Activated T-cell treated with anti-CD3 and anti-CD28 coated beads for 4 hours (primary cell): Measurements from ENCODE around the gene HIF1A.
"Not testable (repeated sequence)": the region's sequence is repeated elsewhere in the genome, so short reads cannot be mapped to it uniquely, and the experiment has no call there.

Experiments
- DNase-seq: peaks from one replicate; pipeline ENCODE4 v3.0.0-alpha.2; 2020

The HIF1A gene

GRCh38 chr14:61710853-61711817 is 15.8 kb downstream of the HIF1A start:
- no peak for DNase-seq

DNA sequence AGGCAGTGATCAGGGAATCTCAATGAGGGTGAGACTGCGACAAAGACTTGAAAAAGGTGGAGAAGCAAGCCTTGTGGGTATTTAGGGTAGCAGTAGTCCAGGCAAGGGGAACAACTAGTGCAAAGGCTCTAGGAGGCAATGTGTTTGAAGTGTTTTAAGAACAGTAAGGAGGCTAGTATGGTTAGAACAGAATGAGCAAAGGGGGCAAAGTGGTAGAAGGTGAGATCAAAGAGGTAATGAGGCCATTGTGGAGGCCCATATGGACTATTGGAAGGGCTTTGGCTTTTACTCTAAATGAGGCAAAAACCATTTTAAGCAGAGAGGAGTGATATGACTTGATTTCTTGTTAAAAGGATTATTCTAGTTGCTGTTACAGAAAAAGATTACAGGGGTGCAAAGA is 16.8 kb downstream of the HIF1A start:
- DNase-seq = no peak

DNA sequence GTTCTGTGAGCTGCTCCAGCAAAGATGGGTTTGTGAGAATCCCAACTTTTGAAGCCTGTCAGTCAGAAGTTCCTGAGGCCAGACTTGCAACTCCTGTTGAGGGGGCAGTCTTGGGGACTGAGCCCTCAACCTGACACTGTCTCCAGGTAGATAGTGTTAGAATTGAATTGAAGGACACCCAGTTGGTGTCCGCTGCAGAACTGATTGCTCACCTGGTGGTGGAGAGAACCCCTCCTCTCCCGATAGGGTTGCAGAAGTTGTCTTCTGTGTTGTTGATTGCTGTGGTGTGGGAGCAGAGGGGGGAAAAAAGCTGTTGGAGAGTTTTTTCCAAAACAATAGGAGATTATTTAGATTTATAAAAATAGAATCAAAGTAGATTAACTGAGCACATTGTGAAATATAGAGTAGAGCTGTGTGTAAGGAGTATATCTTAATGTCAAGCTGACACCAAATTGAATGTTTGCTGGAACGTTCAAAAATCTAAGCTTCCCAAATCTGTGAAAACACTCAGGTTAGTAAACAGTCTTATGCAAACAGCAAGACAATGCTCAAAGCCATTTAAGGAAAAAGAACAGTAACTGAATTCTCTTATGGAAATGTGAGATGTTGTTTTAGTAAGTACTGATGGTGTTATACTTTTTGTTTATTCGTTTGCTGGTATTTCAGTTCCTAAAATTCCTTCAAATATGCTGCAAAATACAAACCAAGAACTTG is 18.6 kb downstream of the HIF1A start:
- no peak for DNase-seq

DNA sequence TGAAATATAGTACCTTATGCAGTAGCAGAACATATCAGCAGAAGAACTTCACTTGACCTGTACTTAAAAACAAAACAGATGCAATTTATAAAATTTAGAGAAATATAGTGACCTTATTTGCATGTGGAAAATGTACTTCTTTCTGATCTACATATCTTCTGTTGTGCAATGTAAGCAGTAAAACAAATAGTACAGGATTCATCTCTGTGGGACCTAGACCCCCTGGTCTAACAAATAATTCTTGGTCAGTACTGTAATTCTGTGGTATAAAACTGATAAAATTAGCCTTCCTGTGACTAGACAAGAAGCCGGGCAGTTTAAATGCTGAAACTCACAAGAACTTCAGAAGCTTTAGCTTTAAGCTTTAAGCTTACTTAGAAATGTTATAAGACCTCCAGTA is 21.6 kb downstream of the HIF1A start:
- DNase-seq = no peak

GRCh38 chr14:61718039-61718438 is 22.7 kb downstream of the HIF1A start:
- DNase-seq = no peak

DNA sequence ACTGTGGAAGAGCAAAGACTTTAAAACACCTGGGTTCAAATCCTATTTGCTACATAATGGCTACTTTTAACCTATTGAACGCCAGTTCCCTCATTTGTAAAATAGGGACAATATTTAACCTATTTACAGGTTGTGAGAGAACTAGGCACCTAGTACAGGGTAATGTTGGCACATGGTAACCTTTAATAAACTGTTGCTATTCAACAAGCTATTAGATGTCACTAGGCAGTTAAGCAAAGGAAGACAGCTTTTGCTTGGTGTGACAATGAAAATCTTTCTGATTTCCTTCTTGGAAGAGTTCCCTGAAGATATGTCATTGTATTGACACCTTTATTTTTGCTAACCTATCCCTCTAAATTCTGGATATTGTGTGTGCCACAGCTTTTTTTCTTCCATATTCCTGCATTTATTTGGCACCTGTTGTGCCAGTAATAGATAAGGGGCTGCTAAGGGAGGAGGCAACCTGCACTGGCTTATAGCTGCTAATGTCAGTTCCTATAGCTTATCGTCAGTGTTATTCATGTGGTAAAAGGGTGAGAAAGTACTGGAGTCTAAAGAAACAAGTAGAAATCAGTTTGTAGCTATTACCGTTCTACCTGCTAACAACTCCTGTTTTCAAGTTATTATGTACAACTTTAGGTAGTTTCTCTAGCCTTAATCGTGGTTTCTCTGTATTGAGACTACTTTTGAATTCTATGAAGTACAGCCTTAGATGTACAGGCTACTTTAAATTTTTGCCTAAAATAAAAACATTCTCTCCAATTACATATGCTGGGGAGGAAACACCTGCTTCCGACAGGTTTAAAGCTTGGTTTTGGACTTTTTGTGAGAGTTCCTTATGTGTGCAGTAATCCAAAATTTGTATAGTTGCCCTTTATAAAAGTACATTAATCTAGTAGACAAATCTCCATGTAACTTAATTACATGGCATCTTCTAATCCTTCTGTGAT is 24.3 kb downstream of the HIF1A start:
- DNase-seq = no peak

- no peak for DNase-seq
Observed at GRCh38 chr14:61720294-61720661, 25.0 kb downstream of the HIF1A start.

- no peak for DNase-seq
Observed at GRCh38 chr14:61720741-61721140, 25.4 kb downstream of the HIF1A start.

DNA sequence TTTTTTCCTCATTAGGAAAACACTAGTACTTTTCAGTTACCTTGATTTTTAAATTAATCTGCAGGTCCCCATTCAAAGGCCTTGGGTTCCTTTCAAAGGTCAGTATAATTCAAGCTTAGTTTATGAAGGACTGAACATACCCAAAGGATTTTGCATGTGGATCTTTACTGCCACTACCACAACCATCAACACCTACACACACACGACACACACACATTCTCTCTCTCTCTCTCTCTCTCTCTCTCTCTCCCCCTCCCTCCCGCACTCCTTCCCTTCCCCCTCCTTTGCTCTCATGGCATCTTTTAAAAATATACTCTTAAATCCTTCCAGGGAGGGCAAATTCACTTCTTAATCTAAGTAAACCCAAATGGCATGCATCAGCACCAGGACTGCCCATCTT is 28.8 kb downstream of the HIF1A start:
- DNase-seq = no peak

- no peak for DNase-seq
Observed at GRCh38 chr14:61726778-61727658, 31.7 kb downstream of the HIF1A start.

- no peak for DNase-seq
Observed at GRCh38 chr14:61730756-61731373, 35.6 kb downstream of the HIF1A start.

DNA sequence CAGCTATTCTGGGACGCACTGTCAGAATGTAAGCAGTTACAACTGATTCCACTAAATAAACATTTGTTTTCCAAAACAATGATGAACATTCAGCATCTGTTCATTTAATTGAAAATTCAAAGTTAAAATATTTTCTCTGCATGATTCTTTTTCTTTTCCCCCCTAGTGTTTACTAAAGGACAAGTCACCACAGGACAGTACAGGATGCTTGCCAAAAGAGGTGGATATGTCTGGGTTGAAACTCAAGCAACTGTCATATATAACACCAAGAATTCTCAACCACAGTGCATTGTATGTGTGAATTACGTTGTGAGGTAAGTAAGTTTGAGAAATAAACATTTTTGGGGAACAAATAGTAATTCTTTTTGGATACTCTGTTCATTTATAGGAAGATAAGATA is 38.7 kb downstream of the HIF1A start:
- DNase-seq = no peak

DNA sequence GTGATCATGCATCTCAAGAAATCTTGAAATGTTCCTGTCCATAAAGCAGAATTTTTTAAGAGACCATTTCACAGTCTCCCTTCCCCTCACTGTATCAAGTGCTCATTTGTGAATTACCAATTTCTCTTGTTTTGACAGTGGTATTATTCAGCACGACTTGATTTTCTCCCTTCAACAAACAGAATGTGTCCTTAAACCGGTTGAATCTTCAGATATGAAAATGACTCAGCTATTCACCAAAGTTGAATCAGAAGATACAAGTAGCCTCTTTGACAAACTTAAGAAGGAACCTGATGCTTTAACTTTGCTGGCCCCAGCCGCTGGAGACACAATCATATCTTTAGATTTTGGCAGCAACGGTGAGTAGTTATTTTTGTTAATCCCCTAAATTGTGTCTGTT is 41.4 kb downstream of the HIF1A start:
- DNase-seq = no peak

GRCh38 chr14:61737915-61738314 is 42.6 kb downstream of the HIF1A start:
- DNase-seq = no peak

GRCh38 chr14:61739133-61739532 is 43.8 kb downstream of the HIF1A start:
- DNase-seq = no peak

GRCh38 chr14:61742371-61742770 is 47.1 kb downstream of the HIF1A start:
- no peak for DNase-seq

- no peak for DNase-seq
Observed at GRCh38 chr14:61744238-61744637, 48.9 kb downstream of the HIF1A start.

DNA sequence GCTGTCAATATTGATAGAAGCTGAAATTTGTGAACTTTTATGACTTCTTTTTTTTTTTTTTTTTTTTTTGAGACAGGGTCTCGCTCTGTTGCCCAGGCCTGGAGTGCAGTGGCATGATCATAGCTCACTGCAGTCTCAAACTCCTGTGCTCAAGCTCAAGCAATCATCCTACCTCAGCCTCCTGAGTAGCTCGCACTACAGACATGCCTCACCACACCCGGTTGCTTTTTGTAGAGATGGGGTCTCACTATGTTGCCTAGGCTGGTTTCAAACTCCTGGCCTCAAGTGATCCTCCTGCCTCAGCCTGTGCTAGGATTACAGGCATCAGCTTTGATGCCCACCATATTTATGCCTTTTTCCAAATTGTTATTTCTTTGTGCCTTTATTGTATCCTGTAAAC is 51.0 kb downstream of the HIF1A start:
- DNase-seq = not testable (repeated sequence)

DNA sequence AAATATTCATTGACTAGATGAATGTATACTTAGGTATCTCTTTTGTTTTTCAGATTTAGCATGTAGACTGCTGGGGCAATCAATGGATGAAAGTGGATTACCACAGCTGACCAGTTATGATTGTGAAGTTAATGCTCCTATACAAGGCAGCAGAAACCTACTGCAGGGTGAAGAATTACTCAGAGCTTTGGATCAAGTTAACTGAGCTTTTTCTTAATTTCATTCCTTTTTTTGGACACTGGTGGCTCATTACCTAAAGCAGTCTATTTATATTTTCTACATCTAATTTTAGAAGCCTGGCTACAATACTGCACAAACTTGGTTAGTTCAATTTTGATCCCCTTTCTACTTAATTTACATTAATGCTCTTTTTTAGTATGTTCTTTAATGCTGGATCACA is 51.6 kb downstream of the HIF1A start:
- DNase-seq = no peak

- DNase-seq = no peak
Observed at GRCh38 chr14:61747342-61747741, 52.0 kb downstream of the HIF1A start.

DNA sequence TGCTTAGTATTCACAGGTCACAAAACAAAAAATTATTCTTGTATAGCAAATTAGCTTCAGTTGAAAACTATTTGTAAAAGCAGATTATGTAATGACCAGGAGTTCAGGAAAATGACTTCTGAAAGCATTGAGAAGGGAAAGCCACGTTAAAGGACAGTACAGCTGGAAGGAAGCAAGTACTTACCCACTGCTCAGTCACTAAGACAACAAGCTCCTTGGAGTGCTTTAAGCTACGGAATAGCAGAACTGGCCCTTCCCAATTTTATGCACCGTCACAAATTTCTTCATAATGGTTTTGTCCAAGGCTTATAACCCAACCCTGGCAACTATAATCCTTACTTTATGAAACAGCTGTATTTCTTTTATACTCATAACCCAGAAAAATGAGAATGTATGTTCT is 54.0 kb downstream of the HIF1A start:
- no peak for DNase-seq

- no peak for DNase-seq
Observed at GRCh38 chr14:61749867-61750266, 54.6 kb downstream of the HIF1A start.
